CD4-positive, alpha-beta T cell (primary cell): ENCODE measurements around the gene ZFX. TPM values are rescaled to one million over a fixed set of nuclear protein-coding genes. Genes with fewer than 3 reads are reported as not detected.

Experiments used
- ATAC-seq: fragments of 200-7000 bp; cut with Tn5 transposase; one replicate; pipeline ENCODE4 v1.10.0; 2022; ENCODE audit warnings: mild to moderate bottlenecking; ENCODE audit not compliant: poor library complexity
- CTCF ChIA-PET: fragments of 350-600 bp; sonication (Branson Sonifier 250); formaldehyde crosslinking; loops from one replicate; lab custom pipeline; 2021; ENCODE audit warnings: antibody characterized with exemption, inconsistent platforms; lab: Charles Lee
- POLR2A ChIA-PET: fragments of 350-600 bp; sonication (Branson Sonifier 250); formaldehyde crosslinking; loops from one replicate; lab custom pipeline; 2021; ENCODE audit warnings: antibody characterized with exemption, inconsistent platforms; lab: Charles Lee
- DNase-seq, 14 experiments: peaks; one replicate each; pipeline ENCODE4 v3.0.0-alpha.2; 2013 to 2020; ENCODE audit warnings: mixed read lengths in 2 of 14
- H3K27ac ChIP-seq, 2 donors: one replicate each; pipeline versions ENCODE4 v1.5.1 to v1.7.0; 2013; ENCODE audit warnings: low read length in 2 of 2, low read depth in 1 of 2, mild to moderate bottlenecking in 1 of 2
- H3K27me3 ChIP-seq, 2 experiments: 1 replicate in 1 of 2; 2 replicates in 1 of 2; pipeline versions ENCODE4 v1.6.1 to v1.7.0; 2013; ENCODE audit warnings: low read length in 2 of 2, control low read depth in 1 of 2, mild to moderate bottlenecking in 1 of 2, moderate library complexity in 1 of 2; ENCODE audit not compliant: insufficient read depth in 2 of 2, control insufficient read depth in 1 of 2
- H3K36me3 ChIP-seq: one replicate; pipeline ENCODE4 v1.6.1; 2013; ENCODE audit warnings: low read length, control low read depth; ENCODE audit not compliant: insufficient read depth
- H3K4me1 ChIP-seq: one replicate; pipeline ENCODE4 v1.6.1; 2013; ENCODE audit warnings: low read length, control low read depth; ENCODE audit not compliant: insufficient read depth
- H3K4me3 ChIP-seq: one replicate; pipeline ENCODE4 v1.5.1; 2013; ENCODE audit warnings: mild to moderate bottlenecking, low read length, moderate library complexity
- H3K9me3 ChIP-seq, 2 experiments: 1 replicate in 1 of 2; 2 replicates in 1 of 2; pipeline versions ENCODE4 v1.6.1 to v1.7.0; 2013; ENCODE audit warnings: low read length in 2 of 2, mild to moderate bottlenecking in 2 of 2, control low read depth in 1 of 2, moderate library complexity in 1 of 2; ENCODE audit not compliant: control insufficient read depth in 1 of 2, insufficient read depth in 1 of 2
- H3K27ac Mint-ChIP-seq: one replicate; pipeline ENCODE4 v1.8.0; 2020; ENCODE audit warnings: mixed read lengths
- H3K27me3 Mint-ChIP-seq: one replicate; pipeline ENCODE4 v1.8.0; 2021; ENCODE audit warnings: mixed read lengths
- H3K36me3 Mint-ChIP-seq: one replicate; pipeline ENCODE4 v1.8.0; 2021; ENCODE audit warnings: low read depth, mixed read lengths
- H3K4me1 Mint-ChIP-seq: one replicate; pipeline ENCODE4 v1.8.0; 2021; ENCODE audit warnings: low read depth, mixed read lengths
- H3K4me3 Mint-ChIP-seq: one replicate; pipeline ENCODE4 v1.8.0; 2020; ENCODE audit warnings: mild to moderate bottlenecking, mixed read lengths
- H3K9me3 Mint-ChIP-seq: one replicate; pipeline ENCODE4 v1.8.0; 2020; ENCODE audit warnings: mixed read lengths
- CTCF ChIP-seq: fragments of 200-600 bp; IDR thresholded peaks from one replicate; pipeline ENCODE4 v1.8.0; 2022; ENCODE audit warnings: antibody characterized with exemption, mild to moderate bottlenecking
- intact Hi-C, 2 experiments: fragments of 100-400 bp; cut with DNase I in 1 of 2; cut with micrococcal nuclease in 1 of 2; formaldehyde crosslinking; loops; one replicate each; pipeline versions ENCODE4 v1.15.1 to v1.9.0; 2023 to 2025; cut with DNase I, micrococcal nuclease
- total RNA-seq, 174 experiments: library from RNA in 2 of 174; stranded (reverse) in 2 of 174; gene quantifications; one replicate each; pipeline ENCODE4 v1.2.3 and lab custom pipeline; 2021 to 2026

The ZFX gene
- total RNA-seq, 2 experiments from 2014 or later, result 44.2 to 50.1 TPM

DNA sequence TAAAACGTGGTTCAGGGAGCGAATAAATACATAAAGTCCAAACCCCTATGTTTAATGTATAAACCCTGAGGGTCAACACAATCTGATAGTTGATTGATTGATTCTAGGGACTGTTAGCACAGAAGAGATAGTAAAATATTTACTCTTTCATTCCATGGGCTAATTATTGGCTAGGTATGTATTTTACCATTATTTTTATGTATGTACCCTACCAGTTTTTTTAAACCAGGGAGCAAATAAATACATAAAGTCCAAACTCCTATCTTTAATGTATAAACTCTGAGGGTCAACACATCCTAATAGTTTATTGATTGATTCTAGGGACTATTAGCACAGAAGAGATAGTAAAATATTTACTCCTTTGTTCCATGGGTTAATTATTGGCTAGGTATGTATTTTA, 40.0 kb downstream of the ZFX start:
- Mint-ChIP-seq H3K9me3 (no peaks in the 10 kb centered on the region), H3K4me3 (no peak overlapping the region), H3K36me3 (peaks cover 63% of the 10 kb centered on the region), H3K4me1 (peaks cover 70% of the 10 kb centered on the region), H3K27me3 (no peaks in the 10 kb centered on the region), H3K27ac (peak overlapping the region; percentile 56)
- POLR2A ChIA-PET, result no interaction called here
- CTCF ChIA-PET, result no interaction called here
- H3K4me1 ChIP-seq, result peaks cover 11% of the 10 kb centered on the region
- H3K4me3 ChIP-seq, result no peak overlapping the region
- ATAC-seq (no peak), DNase-seq (no peak)
- TF ChIP-seq CTCF, result no peak
- no peak overlapping the region for H3K27ac ChIP-seq
- no peaks in the 10 kb centered on the region for H3K9me3 ChIP-seq
- intact Hi-C loops, result no loop called here
- peaks cover 9% of the 10 kb centered on the region for H3K36me3 ChIP-seq
- no peaks in the 10 kb centered on the region for H3K27me3 ChIP-seq

GRCh38 chrX:24190500-24191156, 41.1 kb downstream of the ZFX start:
- H3K4me1 Mint-ChIP-seq, result peaks cover 70% of the 10 kb centered on the region
- H3K27me3 Mint-ChIP-seq, result no peaks in the 10 kb centered on the region
- peaks cover 65% of the 10 kb centered on the region for H3K36me3 Mint-ChIP-seq
- ATAC-seq, result no peak
- CTCF ChIA-PET, result no interaction called here
- no peak overlapping the region for H3K4me3 Mint-ChIP-seq
- intact Hi-C loops, result no loop called here
- TF ChIP-seq CTCF, result no peak
- Histone ChIP-seq H3K4me1 (peaks cover 8% of the 10 kb centered on the region), H3K4me3 (no peak overlapping the region), H3K36me3 (peaks cover 6% of the 10 kb centered on the region), H3K9me3 (no peaks in the 10 kb centered on the region), H3K27ac (no peak overlapping the region), H3K27me3 (no peaks in the 10 kb centered on the region)
- H3K27ac Mint-ChIP-seq, result peak overlapping the region; percentile 43
- POLR2A ChIA-PET, result no interaction called here
- no peak for DNase-seq
- no peaks in the 10 kb centered on the region for H3K9me3 Mint-ChIP-seq

DNA sequence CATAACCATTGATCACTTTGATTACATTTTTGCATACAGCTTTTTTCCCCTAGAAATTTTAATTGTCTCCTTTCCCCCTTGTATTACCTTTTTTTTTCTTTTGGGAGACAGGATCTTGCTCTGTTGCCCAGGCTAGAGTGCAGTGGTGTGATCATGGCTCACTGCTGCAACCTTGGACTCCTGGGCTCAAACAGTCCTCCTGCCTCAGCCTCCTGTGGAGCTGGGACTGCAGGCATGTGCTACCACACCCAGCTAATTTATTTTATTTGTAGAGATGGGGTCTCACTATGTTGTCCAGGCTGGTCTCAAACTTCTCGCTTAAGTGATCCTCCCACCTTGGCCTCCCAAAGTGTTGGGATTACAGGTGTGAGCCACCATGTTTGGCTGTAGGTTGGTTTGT, 47.0 kb downstream of the ZFX start:
- Mint-ChIP-seq H3K4me3 (no peak overlapping the region), H3K9me3 (no peaks in the 10 kb centered on the region), H3K27ac (no peak overlapping the region), H3K36me3 (peaks cover 43% of the 10 kb centered on the region), H3K27me3 (no peaks in the 10 kb centered on the region), H3K4me1 (peaks cover 62% of the 10 kb centered on the region)
- no peak overlapping the region for H3K4me3 ChIP-seq
- peaks cover 23% of the 10 kb centered on the region for H3K4me1 ChIP-seq
- H3K9me3 ChIP-seq, result no peaks in the 10 kb centered on the region
- POLR2A ChIA-PET, result no interaction called here
- H3K36me3 ChIP-seq, result peaks cover 2% of the 10 kb centered on the region
- no peak overlapping the region for H3K27ac ChIP-seq
- no peaks in the 10 kb centered on the region for H3K27me3 ChIP-seq
- DNase-seq, result no peak
- no peak for ATAC-seq
- TF ChIP-seq CTCF, result no peak
- CTCF ChIA-PET, result interaction anchor here (0.6 to 0.7 kb wide), 2 partner anchors 114 to 1504 kb away, joined by 3 read pairs; no protein-coding TSS in a partner anchor
- intact Hi-C loops, result no loop called here
